BLaER1 treated with 17β-estradiol and CSF1 and Interleukin-3, amounts not matched to agents 10 nM and 100 nM (cell line): Measurements from ENCODE around the gene FSHB.
"Not testable (repeated sequence)": the region's sequence is repeated elsewhere in the genome, so short reads cannot be mapped to it uniquely, and the experiment has no call there.

Experiments
- H3K27ac ChIP-seq, 11 experiments: shearing (Covaris generic); formaldehyde crosslinking; 2 replicates each; pipeline ENCODE4 v1.8.1; 2022
- H3K27me3 ChIP-seq, 11 experiments: shearing (Covaris generic); formaldehyde crosslinking; 2 replicates each; pipeline ENCODE4 v1.8.1; 2022
- H3K36me3 ChIP-seq, 11 experiments: shearing (Covaris generic); formaldehyde crosslinking; 2 replicates each; pipeline ENCODE4 v1.8.1; 2022
- H3K4me1 ChIP-seq, 10 experiments: shearing (Covaris generic); formaldehyde crosslinking; 2 replicates each; pipeline ENCODE4 v1.8.1; 2022
- H3K4me2 ChIP-seq, 11 experiments: shearing (Covaris generic); formaldehyde crosslinking; 2 replicates each; pipeline ENCODE4 v1.8.1; 2022
- H3K4me3 ChIP-seq, 10 experiments: shearing (Covaris generic); formaldehyde crosslinking; 2 replicates each; pipeline ENCODE4 v1.8.1; 2022
- H3K9ac ChIP-seq, 11 experiments: shearing (Covaris generic); formaldehyde crosslinking; 2 replicates each; pipeline ENCODE4 v1.8.1; 2022
- H3K9me3 ChIP-seq, 11 experiments: shearing (Covaris generic); formaldehyde crosslinking; replicated peaks in 1 of 11; 2 replicates each; pipeline ENCODE4 v1.8.1; 2022
- H4K20me1 ChIP-seq, 11 experiments: shearing (Covaris generic); formaldehyde crosslinking; 2 replicates each; pipeline ENCODE4 v1.8.1; 2022
- Cebpa-rat ChIP-seq, 11 experiments: shearing (Covaris generic); IDR thresholded peaks; 2 replicates each; pipeline ENCODE4 v1.8.1; 2022

FSHB gene

GRCh38 chr11:30257058-30257457 is 26.2 kb downstream of the FSHB start:
- Histone ChIP-seq H3K9me3 (no peaks in the 10 kb centered on the region), H3K9ac (no peak overlapping the region), H3K27ac (no peak overlapping the region), H3K4me1 (no peaks in the 10 kb centered on the region), H3K36me3 (no peaks in the 10 kb centered on the region), H4K20me1 (no peaks in the 10 kb centered on the region), H3K4me2 (no peak overlapping the region), H3K27me3 (no peaks in the 10 kb centered on the region), H3K4me3 (no peak overlapping the region)
- TF ChIP-seq Cebpa-rat (IDR thresholded peaks at IDR 0.05): no peak

GRCh38 chr11:30258679-30259078 is 27.9 kb downstream of the FSHB start:
- Histone ChIP-seq H4K20me1 (no peaks in the 10 kb centered on the region), H3K9ac (no peak overlapping the region), H3K27ac (no peak overlapping the region), H3K4me2 (no peak overlapping the region), H3K27me3 (no peaks in the 10 kb centered on the region), H3K4me3 (no peak overlapping the region), H3K36me3 (no peaks in the 10 kb centered on the region), H3K4me1 (no peaks in the 10 kb centered on the region), H3K9me3 (no peaks in the 10 kb centered on the region)
- no peak for TF ChIP-seq Cebpa-rat (IDR thresholded peaks at IDR 0.05)

- TF ChIP-seq Cebpa-rat (IDR thresholded peaks at IDR 0.05): no peak
- no peak overlapping the region for H3K9ac ChIP-seq
- no peak overlapping the region for H3K4me2 ChIP-seq
- H3K27me3 ChIP-seq: no peaks in the 10 kb centered on the region
- H3K4me3 ChIP-seq: no peak overlapping the region
- no peaks in the 10 kb centered on the region for H3K4me1 ChIP-seq
- H3K9me3 ChIP-seq: no peaks in the 10 kb centered on the region
- H3K36me3 ChIP-seq: no peaks in the 10 kb centered on the region
- no peak overlapping the region for H3K27ac ChIP-seq
- H4K20me1 ChIP-seq: no peaks in the 10 kb centered on the region
Measured at GRCh38 chr11:30260813-30261212, 30.0 kb downstream of the FSHB start.

GRCh38 chr11:30261821-30262220 is 31.0 kb downstream of the FSHB start:
- Histone ChIP-seq H3K27me3 (no peaks in the 10 kb centered on the region), H3K9ac (no peak overlapping the region), H3K4me1 (no peaks in the 10 kb centered on the region), H3K4me2 (no peak overlapping the region), H3K27ac (no peak overlapping the region), H3K36me3 (no peaks in the 10 kb centered on the region), H3K9me3 (no peaks in the 10 kb centered on the region), H3K4me3 (no peak overlapping the region), H4K20me1 (no peaks in the 10 kb centered on the region)
- no peak for TF ChIP-seq Cebpa-rat (IDR thresholded peaks at IDR 0.05)

GRCh38 chr11:30268638-30269037 is 37.8 kb downstream of the FSHB start:
- not testable (repeated sequence) for H3K9me3 ChIP-seq, H3K4me1 ChIP-seq, H3K27me3 ChIP-seq, H3K36me3 ChIP-seq, H3K9ac ChIP-seq, H4K20me1 ChIP-seq, H3K4me3 ChIP-seq, H3K27ac ChIP-seq, H3K4me2 ChIP-seq

GRCh38 chr11:30270671-30271070 is 39.9 kb downstream of the FSHB start:
- H3K27me3 ChIP-seq: no peaks in the 10 kb centered on the region
- no peaks in the 10 kb centered on the region for H3K4me1 ChIP-seq
- no peak overlapping the region for H3K4me3 ChIP-seq
- no peaks in the 10 kb centered on the region for H3K36me3 ChIP-seq
- H4K20me1 ChIP-seq: no peaks in the 10 kb centered on the region
- no peak overlapping the region for H3K27ac ChIP-seq
- no peak overlapping the region for H3K9ac ChIP-seq
- peaks cover 0 to 6% (median 0%) of the 10 kb centered on the region in 11 experiments; a peak in 2 of 22 replicates for H3K9me3 ChIP-seq
- no peak for TF ChIP-seq Cebpa-rat (IDR thresholded peaks at IDR 0.05)
- no peak overlapping the region for H3K4me2 ChIP-seq

- Histone ChIP-seq H4K20me1 (no peaks in the 10 kb centered on the region), H3K9me3 (no peaks in the 10 kb centered on the region), H3K36me3 (no peaks in the 10 kb centered on the region), H3K9ac (no peak overlapping the region), H3K4me3 (no peak overlapping the region), H3K27me3 (no peaks in the 10 kb centered on the region), H3K27ac (no peak overlapping the region), H3K4me2 (no peak overlapping the region), H3K4me1 (peaks cover 6 to 13% (median 10%) of the 10 kb centered on the region in 10 experiments)
- TF ChIP-seq Cebpa-rat (IDR thresholded peaks at IDR 0.05): no peak
Measured at GRCh38 chr11:30277176-30277575, 46.4 kb downstream of the FSHB start.

GRCh38 chr11:30279796-30280195 is 49.0 kb downstream of the FSHB start:
- H3K9ac ChIP-seq: no peak overlapping the region
- no peak overlapping the region for H3K4me3 ChIP-seq
- TF ChIP-seq Cebpa-rat (IDR thresholded peaks at IDR 0.05): no peak
- H3K27me3 ChIP-seq: no peaks in the 10 kb centered on the region
- H4K20me1 ChIP-seq: no peaks in the 10 kb centered on the region
- H3K9me3 ChIP-seq: no peaks in the 10 kb centered on the region
- no peak overlapping the region for H3K27ac ChIP-seq
- no peak overlapping the region for H3K4me2 ChIP-seq
- no peaks in the 10 kb centered on the region for H3K36me3 ChIP-seq
- peaks cover 8 to 16% (median 13%) of the 10 kb centered on the region in 10 experiments for H3K4me1 ChIP-seq

- peaks cover 8 to 16% (median 13%) of the 10 kb centered on the region in 10 experiments for H3K4me1 ChIP-seq
- no peaks in the 10 kb centered on the region for H3K36me3 ChIP-seq
- H3K4me3 ChIP-seq: no peak overlapping the region
- H3K27ac ChIP-seq: peak overlapping the region in 2 of 11 experiments; percentile 5 to 25; a peak in 1 of 22 replicates
- no peaks in the 10 kb centered on the region for H4K20me1 ChIP-seq
- H3K9me3 ChIP-seq: no peaks in the 10 kb centered on the region
- H3K4me2 ChIP-seq: peak overlapping the region; percentile 51 to 91 (median 77)
- H3K9ac ChIP-seq: no peak overlapping the region
- H3K27me3 ChIP-seq: no peaks in the 10 kb centered on the region
- no peak for TF ChIP-seq Cebpa-rat (IDR thresholded peaks at IDR 0.05)
Measured at GRCh38 chr11:30281476-30282288, 50.9 kb downstream of the FSHB start.

GRCh38 chr11:30282289-30282631 is 51.4 kb downstream of the FSHB start:
- Histone ChIP-seq H3K9ac (no peak overlapping the region), H3K4me2 (peak overlapping the region; percentile 51 to 91 (median 77)), H3K9me3 (no peaks in the 10 kb centered on the region), H3K27ac (peak overlapping the region in 1 of 11 experiments; percentile 25; a peak in 1 of 22 replicates), H4K20me1 (no peaks in the 10 kb centered on the region), H3K4me3 (no peak overlapping the region), H3K36me3 (no peaks in the 10 kb centered on the region), H3K4me1 (peaks cover 8 to 16% (median 13%) of the 10 kb centered on the region in 10 experiments), H3K27me3 (no peaks in the 10 kb centered on the region)
- TF ChIP-seq Cebpa-rat (IDR thresholded peaks at IDR 0.05): no peak
